HEK293 (cell line): ENCODE measurements around the gene MTUS2.

ENCODE experiments used
- CTCF ChIA-PET: fragments of 350-600 bp; formaldehyde crosslinking; extraction: SDS; loops from one replicate; lab custom pipeline; 2021; ENCODE audit warnings: antibody characterized with exemption; lab: Yijun Ruan, JAX
- POLR2A ChIA-PET: fragments of 300-600 bp; formaldehyde crosslinking; extraction: SDS; loops from one replicate; lab custom pipeline; 2020; ENCODE audit warnings: antibody characterized with exemption, inconsistent platforms; lab: Yijun Ruan, JAX
- H3K27ac ChIP-seq: fragments of 200-500 bp; sonication (Bioruptor generic); 2 replicates; pipeline ENCODE4 v1.5.1; 2014; ENCODE audit warnings: low read depth, low read length, control low read depth, inconsistent platforms; ENCODE audit errors: extremely low read depth
- H3K36me3 ChIP-seq, 2 experiments: fragments of 200-500 bp in 1 of 2; sonication (Bioruptor generic) in 1 of 2; 1 replicate in 1 of 2; 2 replicates in 1 of 2; pipeline ENCODE4 v1.5.1; 2014 to 2017; ENCODE audit warnings: inconsistent platforms in 2 of 2, low read length in 2 of 2; ENCODE audit not compliant: control insufficient read depth in 2 of 2, insufficient read depth in 1 of 2
- H3K4me1 ChIP-seq: fragments of 200-500 bp; sonication (Bioruptor generic); 2 replicates; pipeline ENCODE4 v1.5.1; 2014; ENCODE audit warnings: mild to moderate bottlenecking, low read length, inconsistent platforms; ENCODE audit not compliant: control insufficient read depth, insufficient read depth
- H3K4me3 ChIP-seq: 2 replicates; pipeline ENCODE4 v1.5.1; 2011; ENCODE audit warnings: low read depth, mild to moderate bottlenecking, control low read depth, low read length, moderate library complexity
- H3K9me3 ChIP-seq: fragments of 200-500 bp; sonication (Bioruptor generic); 2 replicates; pipeline ENCODE4 v1.5.1; 2014; ENCODE audit warnings: low read depth, low read length, inconsistent platforms; ENCODE audit not compliant: control insufficient read depth, insufficient read depth
- BCL11A ChIP-seq: fragments of 450-650 bp; formaldehyde crosslinking; IDR thresholded peaks from 2 replicates; pipeline ENCODE4 v1.5.1; 2016; ENCODE audit warnings: low read depth, missing biosample characterization, missing genetic modification characterization
- PRDM4 ChIP-seq: fragments of 450-650 bp; formaldehyde crosslinking; IDR thresholded peaks from 2 replicates; pipeline ENCODE4 v1.5.1; 2017; ENCODE audit warnings: missing biosample characterization, missing genetic modification characterization
- REST ChIP-seq: fragments of 450-650 bp; formaldehyde crosslinking; IDR thresholded peaks from 2 replicates; pipeline ENCODE4 v1.5.1; 2016; ENCODE audit warnings: missing biosample characterization, missing genetic modification characterization
- ZNF112 ChIP-seq: fragments of 450-650 bp; formaldehyde crosslinking; IDR thresholded peaks from 2 replicates; pipeline ENCODE4 v1.5.0; 2017; ENCODE audit warnings: missing biosample characterization, missing genetic modification characterization
- ZNF132 ChIP-seq: fragments of 450-650 bp; formaldehyde crosslinking; IDR thresholded peaks from 2 replicates; pipeline ENCODE4 v1.5.1; 2017; ENCODE audit warnings: missing biosample characterization, missing genetic modification characterization, borderline replicate concordance
- ZNF280C ChIP-seq: fragments of 450-650 bp; formaldehyde crosslinking; IDR thresholded peaks from 2 replicates; pipeline ENCODE4 v1.5.1; 2016; ENCODE audit warnings: missing biosample characterization, missing genetic modification characterization
- ZNF292 ChIP-seq: fragments of 450-650 bp; formaldehyde crosslinking; IDR thresholded peaks from 2 replicates; pipeline ENCODE4 v1.5.1; 2016; ENCODE audit warnings: low read depth, missing biosample characterization, missing genetic modification characterization, borderline replicate concordance
- ZNF350 ChIP-seq: fragments of 450-650 bp; formaldehyde crosslinking; IDR thresholded peaks from 2 replicates; pipeline ENCODE4 v1.5.0; 2017; ENCODE audit warnings: missing biosample characterization, mild to moderate bottlenecking, missing genetic modification characterization
- ZNF366 ChIP-seq: fragments of 450-650 bp; formaldehyde crosslinking; conservative IDR thresholded peaks from 2 replicates; pipeline ENCODE4 v1.5.1; 2016; ENCODE audit warnings: missing biosample characterization, missing genetic modification characterization
- ZNF561 ChIP-seq: fragments of 450-650 bp; IDR thresholded peaks from 2 replicates; pipeline ENCODE4 v1.5.1; 2018; ENCODE audit warnings: missing biosample characterization, missing genetic modification characterization, borderline replicate concordance
- ZNF585B ChIP-seq: fragments of 450-650 bp; formaldehyde crosslinking; IDR thresholded peaks from 2 replicates; pipeline ENCODE4 v1.5.1; 2016; ENCODE audit warnings: missing biosample characterization, missing genetic modification characterization
- ZNF621 ChIP-seq: fragments of 450-650 bp; formaldehyde crosslinking; IDR thresholded peaks from 2 replicates; pipeline ENCODE4 v1.5.1; 2017; ENCODE audit warnings: missing biosample characterization, missing genetic modification characterization
- ZNF639 ChIP-seq: fragments of 450-650 bp; formaldehyde crosslinking; IDR thresholded peaks from 2 replicates; pipeline ENCODE4 v1.5.1; 2016; ENCODE audit warnings: missing biosample characterization, missing genetic modification characterization
- ZSCAN4 ChIP-seq: fragments of 450-650 bp; formaldehyde crosslinking; IDR thresholded peaks from 2 replicates; pipeline ENCODE4 v1.5.1; 2017; ENCODE audit warnings: missing biosample characterization, missing genetic modification characterization

MTUS2 gene

GRCh38 chr13:29459813-29460355, 639.7 kb downstream of the MTUS2 start:
- POLR2A ChIA-PET, result no interaction called here
- Histone ChIP-seq H3K36me3 (no peaks in the 10 kb centered on the region), H3K4me1 (no peaks in the 10 kb centered on the region), H3K27ac (no peak overlapping the region), H3K9me3 (no peaks in the 10 kb centered on the region), H3K4me3 (no peak overlapping the region)
- CTCF ChIA-PET, result no interaction called here
- TF ChIP-seq ZNF112 (tag by site-specific recombination) (no peak), ZNF280C (tag by site-specific recombination) (no peak), ZNF561 (tag by site-specific recombination) (no peak), ZNF585B (no peak), ZNF292 (no peak), ZSCAN4 (tag by site-specific recombination) (no peak), BCL11A (tag by site-specific recombination) (no peak), PRDM4 (no peak), ZNF350 (tag by site-specific recombination) (no peak), ZNF132 (tag by site-specific recombination) (no peak), ZNF639 (tag by site-specific recombination) (no peak), ZNF621 (tag by site-specific recombination) (no peak), REST (no peak), ZNF366 (tag by site-specific recombination) (no peak)
